Left forelimb (tissue), 1 donor: ENCODE data around the gene IDNK.
"Not testable (repeated sequence)": the region's sequence is repeated elsewhere in the genome, so short reads cannot be mapped to it uniquely, and the experiment has no call there.

Source experiments
- DNase-seq: peaks from one replicate; pipeline ENCODE4 v3.0.0-alpha.2; 2018; ENCODE audit warnings: low spot score

The IDNK gene

DNA sequence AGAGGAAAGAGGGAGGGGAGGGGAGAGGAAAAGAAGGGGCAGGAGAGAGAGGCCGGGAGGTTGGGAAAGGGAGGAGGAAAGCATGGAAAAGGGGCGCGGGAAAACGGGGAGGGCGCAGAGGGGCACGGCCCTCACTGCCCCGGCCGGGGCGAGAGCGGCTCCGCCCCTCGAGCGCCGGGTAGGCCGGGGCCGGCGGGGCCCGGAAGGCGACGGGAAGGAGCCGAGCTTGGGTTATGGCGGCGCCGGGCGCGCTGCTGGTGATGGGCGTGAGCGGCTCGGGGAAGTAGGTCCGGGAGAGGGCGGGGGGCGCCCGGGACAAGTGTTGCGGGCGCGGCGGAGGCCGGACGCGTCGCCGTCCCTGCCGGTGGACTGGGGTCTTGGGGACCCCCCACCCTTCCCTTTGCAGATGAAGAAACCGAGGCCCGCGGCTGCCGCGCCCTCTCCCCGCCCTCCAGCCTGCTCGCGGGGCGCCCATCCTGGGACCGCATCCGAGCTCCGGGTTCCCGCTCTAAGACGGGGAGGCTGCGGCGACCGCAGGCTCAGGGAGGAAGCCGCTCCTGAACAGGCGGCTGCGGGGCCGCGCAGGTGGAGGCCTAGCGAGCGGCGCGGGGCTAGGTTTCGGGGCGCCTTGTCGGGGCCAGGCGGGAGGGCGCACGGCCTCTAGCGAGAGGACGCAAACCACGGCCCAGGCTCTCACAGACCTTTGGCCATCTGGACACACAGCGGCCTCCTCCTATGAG, at the start of gene IDNK:
Gene IDNK, plus strand, starts transcription at position 205 of the 740 bp plus-strand sequence. Its CDS starts 29 bp downstream, at position 234.
- peak; percentile 86 for DNase-seq

DNA sequence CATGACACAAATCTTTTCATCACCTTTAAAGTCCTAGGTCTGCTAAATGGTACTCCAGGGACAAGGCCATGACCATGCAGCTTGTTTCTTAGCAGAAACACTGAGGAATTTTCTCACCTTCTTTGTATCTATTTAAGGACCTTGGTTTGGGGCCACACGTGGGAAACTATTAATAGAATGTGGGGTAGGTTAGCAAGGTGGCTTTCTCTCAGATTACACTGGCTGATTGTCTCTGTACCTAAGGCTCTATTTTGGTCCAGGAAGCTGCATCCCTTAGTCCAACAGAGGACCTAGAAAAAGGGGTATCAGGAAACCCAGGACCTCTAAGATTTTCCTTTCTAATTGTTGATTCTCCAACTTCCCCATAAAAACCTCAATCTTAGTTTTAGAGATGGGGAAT, 48.5 kb upstream of the IDNK start:
- DNase-seq, result no peak

DNA sequence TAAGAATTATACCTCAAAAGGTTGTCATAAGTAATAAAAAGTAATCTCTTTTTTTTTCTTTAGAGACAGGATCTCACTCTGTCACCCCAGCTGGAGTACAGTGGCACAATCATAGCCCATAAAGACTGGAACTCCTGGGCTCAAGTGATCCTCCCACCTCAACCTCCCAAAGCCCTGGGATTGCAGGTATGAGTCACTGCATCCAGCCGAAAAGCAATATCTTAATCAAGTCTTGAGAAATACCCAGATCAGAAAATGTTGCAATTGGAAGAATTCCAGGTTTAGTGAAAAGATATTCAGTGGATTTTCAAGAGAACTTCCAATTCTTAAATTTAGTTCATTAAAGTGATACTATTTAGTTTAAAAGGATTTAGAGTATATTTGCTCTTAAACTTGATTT, 40.9 kb upstream of the IDNK start:
- no peak for DNase-seq

DNA sequence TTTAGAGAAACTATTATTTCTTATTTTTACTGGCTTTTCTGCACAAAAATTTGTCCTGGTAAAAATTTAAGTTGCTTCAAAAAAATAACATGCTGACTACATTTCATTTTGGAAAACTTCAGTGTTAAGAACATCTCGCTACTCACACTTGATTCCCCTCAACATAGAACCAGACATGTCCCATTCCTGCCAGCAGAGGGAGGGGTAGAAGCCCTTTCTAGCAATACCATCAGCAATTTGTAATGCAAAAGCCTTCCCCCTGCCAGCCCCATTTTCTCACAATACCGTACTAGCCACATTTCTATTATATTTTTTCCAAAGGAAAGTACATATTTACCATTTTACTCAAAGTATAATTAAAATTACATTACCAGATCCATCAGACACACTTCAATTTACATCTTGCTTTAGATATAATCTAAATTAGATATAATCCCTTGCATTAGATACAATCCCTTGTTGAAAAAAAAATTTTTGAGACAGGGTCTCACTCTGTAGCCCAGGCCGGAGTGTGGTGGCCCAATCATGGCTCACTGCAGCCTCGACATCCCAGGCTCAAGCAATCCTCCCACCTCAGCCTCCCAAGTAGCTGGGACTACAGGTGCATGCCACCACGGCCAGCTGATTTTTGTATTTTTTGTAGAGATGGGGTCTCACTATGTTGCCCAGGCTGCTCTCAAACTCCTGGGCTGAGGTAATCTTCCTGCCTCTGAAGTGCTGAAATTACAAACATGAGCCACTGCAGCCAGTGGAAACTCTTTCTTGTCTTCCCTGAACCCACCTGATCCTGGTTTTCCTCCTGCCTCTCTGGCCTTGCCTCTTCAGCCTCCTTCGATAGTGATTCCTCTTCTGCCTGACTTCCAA, 39.6 kb upstream of the IDNK start:
- no peak for DNase-seq

DNA sequence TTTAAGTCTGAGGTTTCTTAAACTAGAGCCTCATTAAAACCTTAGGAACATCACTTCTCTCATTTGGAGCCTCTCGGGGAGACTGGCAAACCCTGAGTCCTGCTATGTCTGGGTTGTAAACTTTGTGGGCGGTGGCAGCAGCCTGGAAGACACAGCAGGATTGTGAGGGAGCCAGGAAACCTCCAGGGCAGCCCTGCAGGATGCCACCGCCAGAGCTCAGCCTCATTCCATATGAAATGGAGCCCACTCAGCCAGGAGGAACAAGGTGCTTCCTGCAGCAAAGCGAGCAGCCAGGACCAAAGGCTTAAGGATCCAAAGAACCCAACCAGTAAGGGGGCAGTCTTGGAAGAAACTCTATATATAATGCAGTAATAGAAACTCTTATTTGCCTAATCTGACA, 37.9 kb upstream of the IDNK start:
- no peak for DNase-seq

DNA sequence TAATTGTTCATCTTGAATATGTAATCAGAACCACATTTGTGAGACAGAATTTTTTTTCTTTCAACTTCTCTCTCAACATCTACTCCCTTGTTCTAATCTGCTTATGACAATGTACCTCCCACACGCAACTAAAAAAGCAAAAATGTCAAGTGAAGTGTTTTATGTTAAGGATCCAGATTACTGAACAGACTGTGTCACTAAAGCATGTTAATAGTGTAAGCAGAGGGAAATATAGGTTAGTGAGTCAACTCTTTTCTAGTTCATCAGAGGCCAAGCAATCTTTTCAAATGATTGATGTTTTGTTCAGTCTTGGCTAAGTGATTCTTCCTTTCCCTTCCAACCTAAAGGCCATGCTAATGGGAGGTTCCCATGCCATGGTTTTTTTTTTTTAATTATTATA, 34.7 kb upstream of the IDNK start:
- DNase-seq, result no peak

DNA sequence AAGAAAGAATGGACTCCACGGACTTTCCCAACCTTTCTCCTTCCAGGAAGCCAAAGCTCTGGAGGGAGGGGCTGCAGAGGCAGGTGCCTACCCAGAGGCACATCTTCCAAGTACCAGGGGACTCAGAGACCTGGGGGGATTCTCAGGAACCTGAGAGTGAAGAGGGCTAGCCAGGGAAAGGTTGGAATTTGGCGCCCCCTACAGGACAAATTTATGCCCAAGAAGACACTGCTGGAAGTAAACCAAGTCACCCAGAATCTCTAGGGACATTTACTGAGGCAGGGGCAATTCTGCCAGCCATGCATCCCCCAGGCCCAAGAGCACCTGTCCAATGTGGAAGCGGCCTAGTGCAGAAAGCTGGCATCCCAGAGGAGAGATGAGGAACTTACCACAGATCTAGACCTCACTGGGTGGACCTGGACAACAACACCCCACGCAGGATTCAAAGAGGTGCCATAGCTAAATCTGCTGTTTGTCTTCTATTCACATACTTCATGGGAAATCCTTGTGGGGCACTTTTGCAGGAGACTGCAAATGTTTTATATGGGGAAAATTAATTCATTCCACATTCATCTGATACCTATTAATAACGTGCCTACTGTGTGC, 25.9 kb upstream of the IDNK start:
- DNase-seq, result no peak

DNA sequence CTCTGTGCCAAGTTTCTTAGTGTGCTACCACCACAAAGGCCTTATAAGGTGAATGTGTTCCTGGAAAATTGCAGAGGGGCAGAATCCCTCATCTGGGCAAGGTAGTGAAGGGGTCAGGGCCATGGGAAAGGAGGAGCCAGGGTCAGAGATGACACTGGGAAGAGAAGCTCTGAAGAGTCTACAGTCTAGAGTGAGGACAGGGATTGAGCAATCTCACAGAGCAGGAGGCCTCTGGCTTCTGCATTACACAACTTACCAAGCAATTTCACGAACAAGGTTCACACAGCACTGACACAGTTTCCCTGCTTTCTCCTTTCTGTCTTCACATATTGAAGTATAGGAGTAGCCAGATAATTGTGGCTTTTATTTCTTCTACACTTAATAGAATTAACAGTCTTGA, 24.5 kb upstream of the IDNK start:
- no peak for DNase-seq

DNA sequence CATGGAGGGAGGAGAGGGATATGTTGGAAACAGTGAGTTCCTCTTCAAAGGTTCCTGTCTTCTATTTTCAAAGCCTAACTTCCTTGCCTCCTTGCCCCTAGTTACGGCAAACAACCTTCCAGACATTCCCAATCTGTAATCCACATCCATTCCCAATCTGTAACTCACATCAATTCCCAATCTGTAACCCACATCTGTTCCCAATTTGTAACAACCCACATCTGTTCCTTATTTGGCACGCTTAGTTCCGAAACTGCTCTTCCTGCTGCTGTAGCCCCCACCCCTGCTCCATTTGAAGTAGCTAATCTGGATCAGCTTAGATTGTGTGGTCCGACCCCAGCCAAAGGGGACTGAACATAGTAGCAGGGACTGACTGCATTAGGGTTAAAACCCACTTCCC, 23.9 kb upstream of the IDNK start:
- DNase-seq, result no peak

DNA sequence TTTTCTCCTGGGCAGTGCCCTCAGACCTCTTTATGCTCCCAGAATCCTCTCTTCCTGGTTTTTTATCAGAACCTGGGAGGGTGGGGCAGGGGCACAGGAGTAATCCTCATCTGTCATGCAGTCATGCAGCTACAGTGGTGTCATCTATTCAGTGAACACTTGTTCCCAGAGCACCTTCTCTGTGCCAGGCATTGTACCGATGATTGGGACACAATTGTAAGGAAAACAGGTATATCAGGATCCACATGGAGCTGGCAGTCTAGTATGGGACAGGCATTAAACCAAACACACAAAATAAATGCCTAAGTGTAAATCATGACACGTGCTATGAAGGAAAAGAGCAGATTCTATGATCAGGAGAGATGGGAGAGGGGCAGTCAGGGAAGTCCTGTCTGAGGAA, 21.5 kb upstream of the IDNK start:
- DNase-seq, result no peak

DNA sequence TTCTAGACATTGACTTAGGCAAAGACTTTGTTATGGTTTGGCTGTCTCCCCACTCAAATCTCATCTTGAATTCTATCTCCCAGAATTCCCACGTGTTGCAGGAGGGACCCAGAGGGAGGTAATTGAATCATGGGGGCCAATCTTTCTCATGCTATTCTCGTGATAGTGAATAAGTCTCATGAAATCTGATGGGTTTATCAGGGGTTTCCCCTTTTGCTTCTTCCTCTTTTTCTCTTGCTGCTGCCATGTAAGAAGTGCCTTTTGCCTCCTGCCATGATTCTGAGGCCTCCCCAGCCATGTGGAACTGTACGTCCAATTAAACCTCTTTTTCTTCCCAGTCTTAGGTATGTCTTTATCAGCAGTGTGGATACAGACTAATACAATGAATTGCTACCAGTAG, 15.3 kb upstream of the IDNK start:
- DNase-seq, result not testable (repeated sequence)

DNA sequence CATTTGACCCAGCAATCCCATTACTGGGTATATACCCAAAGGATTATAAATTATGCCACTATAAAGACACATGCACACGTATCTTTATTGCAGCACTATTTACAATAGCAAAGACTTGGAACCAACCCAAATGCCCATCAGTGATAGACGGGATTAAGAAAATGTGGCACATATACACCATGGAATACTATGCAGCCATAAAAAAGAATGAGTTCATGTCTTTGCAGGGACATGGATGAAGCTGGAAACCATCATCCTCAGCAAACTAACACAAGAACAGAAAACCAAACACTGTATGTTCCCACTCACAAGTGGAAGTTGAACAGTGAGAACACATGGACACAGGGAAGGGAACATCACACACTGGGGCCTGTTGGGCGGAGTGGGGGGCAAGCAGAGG, 9.6 kb upstream of the IDNK start:
- not testable (repeated sequence) for DNase-seq

DNA sequence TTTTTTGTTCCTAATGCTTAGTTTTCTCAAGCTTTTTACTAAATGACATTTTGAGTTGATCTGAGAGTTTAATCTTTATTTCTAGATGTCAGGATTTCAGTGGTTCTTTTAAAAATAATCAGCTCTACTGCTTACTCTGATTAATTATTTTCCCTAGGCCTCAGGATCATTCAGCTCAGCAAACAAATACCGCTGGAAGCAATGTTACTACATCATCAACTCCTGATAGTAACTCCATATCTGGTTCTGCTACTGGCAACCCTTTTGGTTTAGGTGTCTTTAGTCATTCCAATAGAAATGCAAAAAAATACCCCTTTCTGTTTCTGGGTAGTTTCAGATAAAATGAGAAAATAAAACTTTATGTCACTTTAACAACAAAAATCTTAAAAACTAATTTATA, 5.6 kb upstream of the IDNK start:
- DNase-seq, result no peak

DNA sequence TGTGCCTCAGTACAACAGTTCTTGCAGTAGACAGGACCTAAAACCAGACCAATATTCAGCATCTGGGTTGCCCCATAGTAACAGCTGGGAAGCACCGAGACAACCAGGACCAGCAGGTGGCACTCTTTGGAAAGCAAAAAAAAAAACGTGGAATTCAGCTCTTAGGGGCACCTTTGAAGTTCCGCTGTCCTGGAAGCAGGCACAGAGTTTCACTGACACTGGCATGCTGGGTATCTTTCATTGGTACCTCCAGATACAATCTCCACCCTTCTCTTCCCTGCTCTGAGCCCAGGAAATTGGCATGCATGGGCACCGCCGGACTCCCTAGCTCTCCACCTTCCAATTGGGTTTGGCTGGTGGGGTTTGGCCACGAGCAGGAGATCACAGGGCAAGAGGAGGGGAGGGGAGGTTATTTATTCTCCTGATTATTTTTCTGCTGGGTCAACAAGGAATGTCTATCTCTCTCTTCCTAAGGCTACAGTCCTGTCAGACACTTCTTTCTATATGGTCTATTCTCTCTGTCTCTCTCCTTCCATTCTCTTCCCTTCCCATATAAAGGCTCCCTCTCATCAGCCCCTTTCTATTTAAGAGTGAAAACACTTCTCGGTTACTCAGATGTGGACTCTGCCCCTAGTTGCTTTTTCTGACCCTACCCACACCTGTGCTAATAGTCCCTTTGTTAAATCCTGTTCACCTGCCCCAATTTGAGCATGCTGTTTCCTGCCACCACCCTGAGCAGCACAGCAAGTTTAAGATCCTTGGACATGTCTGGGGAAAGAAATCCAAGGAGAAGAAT, 1.9 kb upstream of the IDNK start:
- DNase-seq, result no peak

DNA sequence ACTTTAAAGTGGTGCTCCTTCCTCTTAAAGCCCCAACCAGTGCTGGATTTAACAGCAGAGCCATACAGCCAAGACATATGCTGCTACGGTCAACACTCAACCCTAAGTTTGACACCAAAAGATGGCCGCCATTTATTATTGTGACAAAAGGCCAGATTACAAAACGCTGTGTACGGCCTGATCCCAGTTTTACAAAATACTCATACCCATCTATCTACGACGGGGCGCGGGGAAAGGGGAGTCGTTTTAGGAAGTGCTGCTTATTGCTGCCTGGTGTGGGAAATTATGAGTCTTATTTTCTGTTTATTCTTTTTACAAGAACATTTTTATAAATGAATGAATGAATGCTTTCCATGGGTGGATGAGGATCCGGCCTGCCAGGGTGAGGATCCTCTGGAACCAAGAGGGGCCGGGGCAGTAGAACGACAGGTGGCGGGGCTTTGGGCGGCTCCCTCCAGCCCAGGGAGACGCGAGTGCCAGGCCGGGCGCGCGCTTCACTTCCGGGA, 457 bp upstream of the IDNK start:
- DNase-seq, result no peak

DNA sequence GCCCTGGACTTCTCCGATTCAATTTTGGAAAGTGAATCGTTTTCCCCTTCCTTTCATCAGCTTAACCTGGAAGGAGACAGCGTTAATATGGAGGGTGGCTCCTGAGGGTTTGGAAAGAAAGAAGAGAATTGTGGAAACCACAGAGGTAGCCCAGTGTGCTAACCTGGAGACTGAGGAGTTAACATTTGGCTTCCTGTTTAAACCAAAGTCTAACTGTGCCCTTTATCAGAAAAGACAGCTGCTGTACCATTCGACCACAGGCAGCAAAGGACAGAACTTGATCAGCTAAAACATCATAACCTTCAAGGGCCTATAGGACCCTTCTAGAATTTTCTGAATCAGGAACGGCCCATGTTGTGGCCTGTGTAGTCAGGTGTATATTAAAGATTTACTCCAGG, 735 bp downstream of the IDNK start:
- DNase-seq, result no peak

DNA sequence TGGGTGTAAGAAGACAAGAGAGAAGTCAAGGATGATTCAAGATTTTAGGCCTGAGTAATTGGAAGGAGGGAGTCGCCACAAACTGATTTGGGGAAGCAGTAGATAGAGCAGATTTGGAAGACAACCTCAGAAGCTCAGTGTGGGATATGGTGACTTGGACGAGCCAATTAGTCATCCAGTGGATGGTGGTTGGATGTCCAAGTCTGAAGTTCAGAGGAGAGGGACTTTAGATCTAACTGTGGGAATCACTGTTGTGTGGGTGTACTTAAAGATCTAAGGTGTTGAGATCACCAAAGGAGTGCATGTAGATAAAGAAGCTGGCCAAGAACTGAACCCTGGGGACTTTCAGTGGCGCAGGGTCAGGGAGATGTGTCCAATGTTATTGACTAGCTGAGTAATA, 2.2 kb downstream of the IDNK start:
- DNase-seq, result no peak

DNA sequence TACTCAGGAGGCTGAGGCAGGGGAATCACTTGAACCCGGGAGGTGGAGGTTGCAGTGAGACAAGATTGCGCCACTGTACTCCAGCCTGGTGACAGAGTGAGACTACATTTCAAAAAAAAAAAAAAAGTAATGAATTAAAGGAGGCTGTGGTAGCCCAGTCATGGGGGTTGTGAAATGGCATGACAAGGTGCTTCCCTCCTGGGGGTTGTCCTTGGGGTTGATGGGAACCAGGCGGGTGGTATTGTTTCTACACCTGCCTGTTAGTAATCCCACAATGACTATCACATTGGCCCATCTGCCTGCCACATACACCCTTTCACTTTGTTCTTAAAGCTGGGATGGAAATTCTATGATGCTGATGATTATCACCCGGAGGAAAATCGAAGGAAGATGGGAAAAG, 5.6 kb downstream of the IDNK start:
- no peak for DNase-seq

DNA sequence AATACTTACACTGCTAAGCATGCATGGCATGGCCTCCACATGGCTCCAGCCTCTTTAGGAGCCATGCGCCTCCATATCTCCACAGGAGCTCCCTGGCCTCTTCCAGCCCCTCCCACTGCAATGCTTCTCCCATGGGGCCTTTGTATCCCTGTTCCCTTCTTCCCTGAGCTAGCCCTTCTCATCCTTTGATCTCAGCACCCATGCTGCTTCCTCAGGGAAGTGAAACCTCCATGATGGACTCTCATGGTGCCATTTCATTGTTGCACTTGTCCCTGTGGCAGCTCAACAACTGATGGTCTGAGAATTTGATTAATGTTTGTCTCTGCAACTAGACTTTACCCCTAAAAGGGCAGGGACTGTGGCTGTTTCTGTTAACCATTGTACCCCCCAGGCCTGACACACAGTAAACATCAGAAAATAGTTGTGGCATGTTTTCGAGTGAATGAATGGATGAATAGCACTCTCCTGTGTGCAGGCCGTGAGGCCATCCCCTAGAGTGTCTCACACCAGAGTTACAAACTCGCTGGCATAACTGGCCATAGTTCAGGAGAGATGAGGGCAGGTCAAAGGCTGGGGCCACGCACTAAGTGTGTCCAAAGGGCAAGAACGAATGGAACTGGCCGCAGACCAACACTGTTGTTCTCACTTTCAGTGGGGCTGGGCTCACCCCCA, 6.6 kb downstream of the IDNK start:
- DNase-seq, result no peak

DNA sequence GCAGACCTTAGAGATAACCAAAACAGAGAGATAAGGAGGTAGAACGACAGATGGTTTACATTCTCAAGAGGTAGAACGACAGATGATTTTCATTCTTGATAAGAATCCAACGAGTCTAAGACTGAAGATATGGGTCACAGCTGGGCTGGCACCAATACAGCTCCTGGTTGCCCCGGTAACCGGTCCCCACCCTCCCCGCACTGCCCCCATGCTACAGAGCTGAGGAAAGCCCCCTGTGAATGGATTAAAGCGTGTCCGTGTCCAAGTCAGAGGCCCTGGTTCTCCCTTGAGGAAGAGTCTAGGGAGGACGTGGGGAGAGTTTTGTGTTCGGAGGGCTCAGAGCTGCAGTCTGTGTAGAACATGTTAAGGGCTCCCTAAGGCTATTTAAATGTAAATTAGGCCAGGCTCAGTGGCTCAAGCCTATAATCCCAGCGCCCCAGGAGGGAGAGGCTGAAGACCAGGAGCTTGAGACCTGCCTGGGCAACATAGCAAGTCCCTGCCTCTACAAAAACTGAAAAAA, 8.1 kb downstream of the IDNK start:
- DNase-seq, result no peak

DNA sequence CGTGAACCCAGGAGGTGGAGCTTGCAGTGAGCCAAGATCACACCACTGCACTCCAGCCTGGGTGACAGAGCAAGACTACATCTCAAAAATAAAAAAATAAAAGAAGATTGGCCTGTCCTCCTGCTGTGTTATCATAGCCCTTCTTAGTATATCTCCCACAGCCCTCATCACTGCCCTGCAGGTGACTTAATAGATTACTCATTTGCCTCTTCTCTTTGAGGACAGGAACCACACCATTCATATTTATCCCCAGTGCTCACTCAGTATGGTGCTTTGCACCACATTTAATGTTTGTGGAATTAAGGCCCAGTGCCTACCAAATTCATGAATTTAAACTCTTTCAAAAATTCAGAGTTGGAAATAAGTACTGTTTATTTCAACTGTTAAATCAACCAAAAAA, 10.3 kb downstream of the IDNK start:
- DNase-seq, result no peak
